GM23338 (cell line): ENCODE data around the gene CMSS1. TPM values are rescaled to one million over a fixed set of nuclear protein-coding genes. Genes with fewer than 3 reads are reported as not detected.

Experiments used
- ATAC-seq: fragments of 200-7000 bp; cut with Tn5 transposase; 3 replicates; pipeline ENCODE4 v1.9.1; 2020
- DNase-seq: peaks from one replicate; pipeline ENCODE4 v3.0.0-alpha.2; 2015; ENCODE audit warnings: low spot score
- H2AFZ ChIP-seq: fragments of 200-600 bp; sonication (generic); 2 replicates; pipeline ENCODE4 v1.8.0; 2016; ENCODE audit warnings: antibody characterized with exemption, mild to moderate bottlenecking, moderate library complexity
- H3F3A ChIP-seq: fragments of 200-600 bp; sonication (generic); replicated peaks from 2 replicates; pipeline ENCODE4 v1.8.0; 2017; ENCODE audit warnings: antibody characterized with exemption, mixed run types, low read depth
- H3K27ac ChIP-seq: fragments of 200-600 bp; sonication (generic); 2 replicates; pipeline ENCODE4 v1.6.1; 2016; ENCODE audit warnings: low read depth
- H3K27me3 ChIP-seq: fragments of 200-600 bp; sonication (generic); 2 replicates; pipeline ENCODE4 v1.8.0; 2016; ENCODE audit warnings: mild to moderate bottlenecking, mixed run types, moderate library complexity; ENCODE audit not compliant: insufficient read depth
- H3K36me3 ChIP-seq: fragments of 200-600 bp; sonication (generic); 2 replicates; pipeline ENCODE4 v1.8.0; 2016; ENCODE audit warnings: mild to moderate bottlenecking; ENCODE audit not compliant: insufficient read depth
- H3K4me1 ChIP-seq: fragments of 200-600 bp; sonication (generic); 2 replicates; pipeline ENCODE4 v1.8.0; 2016; ENCODE audit warnings: mild to moderate bottlenecking, moderate library complexity; ENCODE audit not compliant: insufficient read depth
- H3K4me2 ChIP-seq: fragments of 200-600 bp; sonication (generic); 2 replicates; pipeline ENCODE4 v1.7.1; 2017; ENCODE audit warnings: mixed run types
- H3K4me3 ChIP-seq: fragments of 200-600 bp; sonication (generic); 2 replicates; pipeline ENCODE4 v1.6.1; 2016; ENCODE audit warnings: mixed run types
- H3K79me2 ChIP-seq: fragments of 200-600 bp; sonication (generic); replicated peaks from 2 replicates; pipeline ENCODE4 v1.8.0; 2017; ENCODE audit warnings: mild to moderate bottlenecking; ENCODE audit not compliant: insufficient read depth
- H3K9me2 ChIP-seq: fragments of 200-600 bp; sonication (generic); 2 replicates; pipeline ENCODE4 v1.8.0; 2017; ENCODE audit not compliant: insufficient read depth
- H4K20me1 ChIP-seq: fragments of 200-600 bp; sonication (generic); replicated peaks from 2 replicates; pipeline ENCODE4 v1.8.0; 2017; ENCODE audit warnings: mild to moderate bottlenecking; ENCODE audit not compliant: insufficient read depth
- H3K27ac Mint-ChIP-seq: 2 replicates; pipeline ENCODE4 v1.8.0; 2020; ENCODE audit warnings: inconsistent platforms, mild to moderate bottlenecking, moderate library complexity, mixed read lengths
- H3K27me3 Mint-ChIP-seq: 3 replicates; pipeline ENCODE4 v1.8.0; 2022; ENCODE audit warnings: low read depth, mild to moderate bottlenecking, moderate library complexity, mixed read lengths, inconsistent platforms; ENCODE audit not compliant: insufficient read depth, poor library complexity
- H3K36me3 Mint-ChIP-seq: 3 replicates; pipeline ENCODE4 v1.8.0; 2021; ENCODE audit warnings: low read depth, mild to moderate bottlenecking, inconsistent platforms, moderate library complexity, mixed read lengths
- H3K4me1 Mint-ChIP-seq: 3 replicates; pipeline ENCODE4 v1.8.0; 2020; ENCODE audit warnings: mild to moderate bottlenecking, inconsistent platforms, mixed read lengths
- H3K4me3 Mint-ChIP-seq: 3 replicates; pipeline ENCODE4 v1.8.0; 2021; ENCODE audit warnings: moderate library complexity, mild to moderate bottlenecking, inconsistent platforms, mixed read lengths
- H3K9me3 Mint-ChIP-seq: 3 replicates; pipeline ENCODE4 v1.8.0; 2020; ENCODE audit warnings: moderate library complexity, mild to moderate bottlenecking, inconsistent platforms, mixed read lengths
- CREB1 ChIP-seq: fragments of 250-450 bp; sonication (Bioruptor Pico); IDR thresholded peaks from 2 replicates; pipeline ENCODE4 v1.5.0; 2020; ENCODE audit warnings: low read depth, mild to moderate bottlenecking, moderate library complexity
- EZH2 ChIP-seq: fragments of 200-600 bp; sonication (generic); IDR thresholded peaks from one replicate; pipeline ENCODE4 v1.8.0; 2017; ENCODE audit warnings: antibody characterized with exemption, mild to moderate bottlenecking, low read depth; ENCODE audit not compliant: unreplicated experiment
- EZH2phosphoT487 ChIP-seq: fragments of 200-600 bp; sonication (generic); IDR thresholded peaks from one replicate; pipeline ENCODE4 v1.8.1; 2018; ENCODE audit warnings: antibody characterized with exemption; ENCODE audit not compliant: unreplicated experiment
- JUNB ChIP-seq: IDR thresholded peaks from one replicate; pipeline ENCODE4 v1.6.1; 2016; ENCODE audit warnings: antibody characterized with exemption; ENCODE audit not compliant: unreplicated experiment
- NANOG ChIP-seq: IDR thresholded peaks from 2 replicates; pipeline ENCODE4 v1.6.1; 2016; ENCODE audit warnings: antibody characterized with exemption, borderline replicate concordance
- POLR2AphosphoS5 ChIP-seq: IDR thresholded peaks from 2 replicates; pipeline ENCODE4 v1.6.1; 2016; ENCODE audit warnings: antibody characterized with exemption, low read depth
- STAT1 ChIP-seq: IDR thresholded peaks from one replicate; pipeline ENCODE4 v1.6.1; 2016; ENCODE audit warnings: antibody characterized with exemption; ENCODE audit not compliant: unreplicated experiment
- ZNF114 ChIP-seq: fragments of 250-450 bp; sonication (Bioruptor Pico); IDR thresholded peaks from 2 replicates; pipeline ENCODE4 v1.5.0; 2020; ENCODE audit warnings: mild to moderate bottlenecking, moderate library complexity
- polyA plus RNA-seq: library from polyadenylated mRNA; unstranded; fragments of >200 nt; fragmentation: Nextera tagmentation; extraction: Ambion mirVana; gene quantifications from 2 replicates; pipeline ENCODE4 v1.2.1, GENCODE V29; 2016
- total RNA-seq: library from RNA; depleted of rRNA; stranded (reverse); fragments of >200 nt; shearing (Covaris generic); gene quantifications from 2 replicates; pipeline ENCODE4 v1.2.3, GENCODE V29; 2014
- TF ChIP-seq, protein P1 (sequence below), 2 experiments: fragments of 200-600 bp in 1 of 2; sonication (generic) in 1 of 2; conservative IDR thresholded peaks; 2 replicates each; pipeline versions ENCODE4 v1.5.1 to v1.6.1; 2016 to 2017; ENCODE audit warnings: antibody characterized with exemption in 2 of 2, low read depth in 2 of 2, mild to moderate bottlenecking in 2 of 2, moderate library complexity in 1 of 2
- TF ChIP-seq, protein P2 (sequence below): IDR thresholded peaks from 2 replicates; pipeline ENCODE4 v1.6.1; 2016; ENCODE audit warnings: antibody characterized with exemption
- TF ChIP-seq, protein P3 (sequence below): fragments of 250-450 bp; sonication (Bioruptor Pico); IDR thresholded peaks from 2 replicates; pipeline ENCODE4 v1.5.0; 2020; ENCODE audit warnings: mild to moderate bottlenecking, moderate library complexity
- TF ChIP-seq, protein P4 (sequence below): IDR thresholded peaks from one replicate; pipeline ENCODE4 v1.6.1; 2018; ENCODE audit warnings: antibody characterized with exemption; ENCODE audit not compliant: unreplicated experiment

CMSS1 gene
- total and polyA plus RNA-seq, 2 experiments from 2014 or later: 39.4 to 187 TPM

DNA sequence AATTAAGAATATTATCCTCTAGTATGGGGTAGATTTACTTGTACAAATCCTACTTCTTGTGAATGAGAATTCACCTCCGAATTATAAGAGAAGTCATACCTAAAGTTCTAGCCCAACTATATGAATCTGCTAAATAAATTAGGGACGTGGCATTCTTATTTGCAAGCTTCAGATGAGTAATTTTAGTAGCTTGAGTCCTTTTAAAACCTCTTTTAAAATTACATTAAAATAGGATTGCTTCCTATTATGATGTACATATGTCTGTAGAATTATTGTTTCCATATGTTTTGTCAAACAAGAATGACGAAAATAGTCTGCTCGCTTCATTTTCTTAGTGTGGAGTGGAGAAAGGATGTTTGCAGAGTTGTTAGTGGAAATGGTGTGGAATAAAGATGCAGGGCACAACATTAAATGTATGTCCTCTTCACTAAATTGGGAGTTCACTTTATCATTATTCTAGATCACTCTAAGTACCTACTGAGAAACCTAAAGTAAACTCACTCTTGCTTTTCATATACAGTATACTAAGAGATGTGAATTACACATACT is 59.4 kb downstream of the CMSS1 start:
- Histone ChIP-seq H3K9me2 (no peaks in the 10 kb centered on the region), H3K4me3 (peak overlapping the region; percentile 51; the same call in 1 of the 2 replicates), H3K27ac (no peak overlapping the region), H4K20me1 (peaks cover 42% of the 10 kb centered on the region), H2AFZ (no peak overlapping the region), H3K27me3 (peaks cover 78% of the 10 kb centered on the region), H3F3A (peaks cover 13% of the 10 kb centered on the region), H3K4me1 (peaks cover 27% of the 10 kb centered on the region), H3K79me2 (peaks cover 9% of the 10 kb centered on the region; the same call in 1 of the 2 replicates), H3K36me3 (no peaks in the 10 kb centered on the region), H3K4me2 (peak overlapping the region; percentile 79)
- ATAC-seq: no peak
- Mint-ChIP-seq H3K4me3 (peak overlapping the region; percentile 68; the same call in 2 of the 3 replicates), H3K36me3 (no peaks in the 10 kb centered on the region), H3K9me3 (no peaks in the 10 kb centered on the region), H3K27me3 (peaks cover 47% of the 10 kb centered on the region), H3K27ac (no peak overlapping the region), H3K4me1 (peaks cover 17% of the 10 kb centered on the region)
- TF ChIP-seq EZH2phosphoT487 (no peak), NANOG (no peak), ZNF114 (CRISPR knock-in tag) (no peak), POLR2AphosphoS5 (no peak), JUNB (no peak), CREB1 (CRISPR knock-in tag) (no peak), EZH2 (no peak), STAT1 (no peak)
- TF ChIP-seq, protein P1, sequence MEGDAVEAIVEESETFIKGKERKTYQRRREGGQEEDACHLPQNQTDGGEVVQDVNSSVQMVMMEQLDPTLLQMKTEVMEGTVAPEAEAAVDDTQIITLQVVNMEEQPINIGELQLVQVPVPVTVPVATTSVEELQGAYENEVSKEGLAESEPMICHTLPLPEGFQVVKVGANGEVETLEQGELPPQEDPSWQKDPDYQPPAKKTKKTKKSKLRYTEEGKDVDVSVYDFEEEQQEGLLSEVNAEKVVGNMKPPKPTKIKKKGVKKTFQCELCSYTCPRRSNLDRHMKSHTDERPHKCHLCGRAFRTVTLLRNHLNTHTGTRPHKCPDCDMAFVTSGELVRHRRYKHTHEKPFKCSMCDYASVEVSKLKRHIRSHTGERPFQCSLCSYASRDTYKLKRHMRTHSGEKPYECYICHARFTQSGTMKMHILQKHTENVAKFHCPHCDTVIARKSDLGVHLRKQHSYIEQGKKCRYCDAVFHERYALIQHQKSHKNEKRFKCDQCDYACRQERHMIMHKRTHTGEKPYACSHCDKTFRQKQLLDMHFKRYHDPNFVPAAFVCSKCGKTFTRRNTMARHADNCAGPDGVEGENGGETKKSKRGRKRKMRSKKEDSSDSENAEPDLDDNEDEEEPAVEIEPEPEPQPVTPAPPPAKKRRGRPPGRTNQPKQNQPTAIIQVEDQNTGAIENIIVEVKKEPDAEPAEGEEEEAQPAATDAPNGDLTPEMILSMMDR (conservative IDR thresholded peaks at IDR 0.05; ENCODE audit: low read depth in 2 of 2): no peak
- TF ChIP-seq, protein P2, sequence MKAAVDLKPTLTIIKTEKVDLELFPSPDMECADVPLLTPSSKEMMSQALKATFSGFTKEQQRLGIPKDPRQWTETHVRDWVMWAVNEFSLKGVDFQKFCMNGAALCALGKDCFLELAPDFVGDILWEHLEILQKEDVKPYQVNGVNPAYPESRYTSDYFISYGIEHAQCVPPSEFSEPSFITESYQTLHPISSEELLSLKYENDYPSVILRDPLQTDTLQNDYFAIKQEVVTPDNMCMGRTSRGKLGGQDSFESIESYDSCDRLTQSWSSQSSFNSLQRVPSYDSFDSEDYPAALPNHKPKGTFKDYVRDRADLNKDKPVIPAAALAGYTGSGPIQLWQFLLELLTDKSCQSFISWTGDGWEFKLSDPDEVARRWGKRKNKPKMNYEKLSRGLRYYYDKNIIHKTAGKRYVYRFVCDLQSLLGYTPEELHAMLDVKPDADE: no peak
- TF ChIP-seq, protein P3, sequence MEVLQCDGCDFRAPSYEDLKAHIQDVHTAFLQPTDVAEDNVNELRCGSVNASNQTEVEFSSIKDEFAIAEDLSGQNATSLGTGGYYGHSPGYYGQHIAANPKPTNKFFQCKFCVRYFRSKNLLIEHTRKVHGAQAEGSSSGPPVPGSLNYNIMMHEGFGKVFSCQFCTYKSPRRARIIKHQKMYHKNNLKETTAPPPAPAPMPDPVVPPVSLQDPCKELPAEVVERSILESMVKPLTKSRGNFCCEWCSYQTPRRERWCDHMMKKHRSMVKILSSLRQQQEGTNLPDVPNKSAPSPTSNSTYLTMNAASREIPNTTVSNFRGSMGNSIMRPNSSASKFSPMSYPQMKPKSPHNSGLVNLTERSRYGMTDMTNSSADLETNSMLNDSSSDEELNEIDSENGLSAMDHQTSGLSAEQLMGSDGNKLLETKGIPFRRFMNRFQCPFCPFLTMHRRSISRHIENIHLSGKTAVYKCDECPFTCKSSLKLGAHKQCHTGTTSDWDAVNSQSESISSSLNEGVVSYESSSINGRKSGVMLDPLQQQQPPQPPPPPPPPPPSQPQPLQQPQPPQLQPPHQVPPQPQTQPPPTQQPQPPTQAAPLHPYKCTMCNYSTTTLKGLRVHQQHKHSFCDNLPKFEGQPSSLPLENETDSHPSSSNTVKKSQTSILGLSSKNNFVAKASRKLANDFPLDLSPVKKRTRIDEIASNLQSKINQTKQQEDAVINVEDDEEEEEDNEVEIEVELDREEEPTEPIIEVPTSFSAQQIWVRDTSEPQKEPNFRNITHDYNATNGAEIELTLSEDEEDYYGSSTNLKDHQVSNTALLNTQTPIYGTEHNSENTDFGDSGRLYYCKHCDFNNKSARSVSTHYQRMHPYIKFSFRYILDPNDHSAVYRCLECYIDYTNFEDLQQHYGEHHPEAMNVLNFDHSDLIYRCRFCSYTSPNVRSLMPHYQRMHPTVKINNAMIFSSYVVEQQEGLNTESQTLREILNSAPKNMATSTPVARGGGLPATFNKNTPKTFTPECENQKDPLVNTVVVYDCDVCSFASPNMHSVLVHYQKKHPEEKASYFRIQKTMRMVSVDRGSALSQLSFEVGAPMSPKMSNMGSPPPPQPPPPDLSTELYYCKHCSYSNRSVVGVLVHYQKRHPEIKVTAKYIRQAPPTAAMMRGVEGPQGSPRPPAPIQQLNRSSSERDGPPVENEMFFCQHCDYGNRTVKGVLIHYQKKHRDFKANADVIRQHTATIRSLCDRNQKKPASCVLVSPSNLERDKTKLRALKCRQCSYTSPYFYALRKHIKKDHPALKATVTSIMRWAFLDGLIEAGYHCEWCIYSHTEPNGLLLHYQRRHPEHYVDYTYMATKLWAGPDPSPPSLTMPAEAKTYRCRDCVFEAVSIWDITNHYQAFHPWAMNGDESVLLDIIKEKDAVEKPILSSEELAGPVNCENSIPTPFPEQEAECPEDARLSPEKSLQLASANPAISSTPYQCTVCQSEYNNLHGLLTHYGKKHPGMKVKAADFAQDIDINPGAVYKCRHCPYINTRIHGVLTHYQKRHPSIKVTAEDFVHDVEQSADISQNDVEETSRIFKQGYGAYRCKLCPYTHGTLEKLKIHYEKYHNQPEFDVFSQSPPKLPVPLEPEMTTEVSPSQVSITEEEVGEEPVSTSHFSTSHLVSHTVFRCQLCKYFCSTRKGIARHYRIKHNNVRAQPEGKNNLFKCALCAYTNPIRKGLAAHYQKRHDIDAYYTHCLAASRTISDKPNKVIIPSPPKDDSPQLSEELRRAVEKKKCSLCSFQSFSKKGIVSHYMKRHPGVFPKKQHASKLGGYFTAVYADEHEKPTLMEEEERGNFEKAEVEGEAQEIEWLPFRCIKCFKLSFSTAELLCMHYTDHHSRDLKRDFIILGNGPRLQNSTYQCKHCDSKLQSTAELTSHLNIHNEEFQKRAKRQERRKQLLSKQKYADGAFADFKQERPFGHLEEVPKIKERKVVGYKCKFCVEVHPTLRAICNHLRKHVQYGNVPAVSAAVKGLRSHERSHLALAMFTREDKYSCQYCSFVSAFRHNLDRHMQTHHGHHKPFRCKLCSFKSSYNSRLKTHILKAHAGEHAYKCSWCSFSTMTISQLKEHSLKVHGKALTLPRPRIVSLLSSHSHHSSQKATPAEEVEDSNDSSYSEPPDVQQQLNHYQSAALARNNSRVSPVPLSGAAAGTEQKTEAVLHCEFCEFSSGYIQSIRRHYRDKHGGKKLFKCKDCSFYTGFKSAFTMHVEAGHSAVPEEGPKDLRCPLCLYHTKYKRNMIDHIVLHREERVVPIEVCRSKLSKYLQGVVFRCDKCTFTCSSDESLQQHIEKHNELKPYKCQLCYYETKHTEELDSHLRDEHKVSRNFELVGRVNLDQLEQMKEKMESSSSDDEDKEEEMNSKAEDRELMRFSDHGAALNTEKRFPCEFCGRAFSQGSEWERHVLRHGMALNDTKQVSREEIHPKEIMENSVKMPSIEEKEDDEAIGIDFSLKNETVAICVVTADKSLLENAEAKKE (CRISPR knock-in tag): no peak
- TF ChIP-seq, protein P4, sequence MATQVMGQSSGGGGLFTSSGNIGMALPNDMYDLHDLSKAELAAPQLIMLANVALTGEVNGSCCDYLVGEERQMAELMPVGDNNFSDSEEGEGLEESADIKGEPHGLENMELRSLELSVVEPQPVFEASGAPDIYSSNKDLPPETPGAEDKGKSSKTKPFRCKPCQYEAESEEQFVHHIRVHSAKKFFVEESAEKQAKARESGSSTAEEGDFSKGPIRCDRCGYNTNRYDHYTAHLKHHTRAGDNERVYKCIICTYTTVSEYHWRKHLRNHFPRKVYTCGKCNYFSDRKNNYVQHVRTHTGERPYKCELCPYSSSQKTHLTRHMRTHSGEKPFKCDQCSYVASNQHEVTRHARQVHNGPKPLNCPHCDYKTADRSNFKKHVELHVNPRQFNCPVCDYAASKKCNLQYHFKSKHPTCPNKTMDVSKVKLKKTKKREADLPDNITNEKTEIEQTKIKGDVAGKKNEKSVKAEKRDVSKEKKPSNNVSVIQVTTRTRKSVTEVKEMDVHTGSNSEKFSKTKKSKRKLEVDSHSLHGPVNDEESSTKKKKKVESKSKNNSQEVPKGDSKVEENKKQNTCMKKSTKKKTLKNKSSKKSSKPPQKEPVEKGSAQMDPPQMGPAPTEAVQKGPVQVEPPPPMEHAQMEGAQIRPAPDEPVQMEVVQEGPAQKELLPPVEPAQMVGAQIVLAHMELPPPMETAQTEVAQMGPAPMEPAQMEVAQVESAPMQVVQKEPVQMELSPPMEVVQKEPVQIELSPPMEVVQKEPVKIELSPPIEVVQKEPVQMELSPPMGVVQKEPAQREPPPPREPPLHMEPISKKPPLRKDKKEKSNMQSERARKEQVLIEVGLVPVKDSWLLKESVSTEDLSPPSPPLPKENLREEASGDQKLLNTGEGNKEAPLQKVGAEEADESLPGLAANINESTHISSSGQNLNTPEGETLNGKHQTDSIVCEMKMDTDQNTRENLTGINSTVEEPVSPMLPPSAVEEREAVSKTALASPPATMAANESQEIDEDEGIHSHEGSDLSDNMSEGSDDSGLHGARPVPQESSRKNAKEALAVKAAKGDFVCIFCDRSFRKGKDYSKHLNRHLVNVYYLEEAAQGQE: no peak
- no peak for DNase-seq
